Peyer's patch (tissue), 4 donors: ENCODE measurements around the gene ILF2. TPM values are rescaled to one million over a fixed set of nuclear protein-coding genes. Genes with fewer than 3 reads are reported as not detected.

Experiments
- DNase-seq, 3 donors: peaks; one replicate each; pipeline ENCODE4 v3.0.0-alpha.2; 2017 to 2019
- H3K27ac ChIP-seq, 4 donors: fragments of 200-600 bp; sonication (generic); one replicate each; pipeline ENCODE4 v1.5.1; 2016 to 2019
- H3K27me3 ChIP-seq, 2 donors: fragments of 200-600 bp; sonication (generic); one replicate each; pipeline ENCODE4 v1.5.1; 2019
- H3K36me3 ChIP-seq, 3 donors: fragments of 200-600 bp; sonication (generic); one replicate each; pipeline ENCODE4 v1.5.1; 2016 to 2019
- H3K4me1 ChIP-seq, 4 donors: fragments of 200-600 bp; sonication (generic); one replicate each; pipeline ENCODE4 v1.5.1; 2016 to 2019
- H3K4me3 ChIP-seq, 4 donors: fragments of 200-600 bp; sonication (generic); 1 replicate in 3 of 4; 2 replicates in 1 of 4; pipeline ENCODE4 v1.5.1; 2016 to 2019; ENCODE audit warnings: mild to moderate bottlenecking in 1 of 4
- H3K9me3 ChIP-seq, 4 donors: fragments of 200-600 bp; sonication (generic); one replicate each; pipeline ENCODE4 v1.5.1; 2016 to 2019; ENCODE audit warnings: mild to moderate bottlenecking in 1 of 4
- CTCF ChIP-seq, 6 experiments: fragments of 450-650 bp in 4 of 6; fragments of 200-600 bp in 2 of 6; sonication (generic) in 1 of 6; IDR thresholded peaks; one replicate each; pipeline ENCODE4 v1.5.1; 2017 to 2019; ENCODE audit warnings: antibody characterized with exemption in 6 of 6, mild to moderate bottlenecking in 3 of 6, moderate library complexity in 1 of 6
- POLR2A ChIP-seq, 2 donors: fragments of 450-650 bp; IDR thresholded peaks; one replicate each; pipeline ENCODE4 v1.5.1; 2017; ENCODE audit warnings: antibody characterized with exemption in 2 of 2, mild to moderate bottlenecking in 2 of 2, moderate library complexity in 2 of 2
- total RNA-seq, 4 donors: library from RNA; depleted of rRNA; stranded (reverse); fragments of >200 nt; gene quantifications; one replicate each; pipeline ENCODE4 v1.1.0, GENCODE V29; 2016

ILF2 gene
- total RNA-seq, 4 donors from 2014 or later: 31.4 to 67.7 (median 47.2) TPM

- peaks cover 0 to 4% (median 0%) of the 10 kb centered on the region in 3 donors for H3K36me3 ChIP-seq
- peak in 1 of 3 donors; percentile 48 for DNase-seq
Observed at GRCh38 chr1:153627715-153628626, 42.8 kb downstream of the ILF2 start, which contains the start of gene S100A1. Gene S100A1 (plus strand): TSS chr1:153628434. CDS start chr1:153630522, 2,088 bp downstream.

GRCh38 chr1:153626904-153627714 lies 43.7 kb downstream of the ILF2 start, which contains the start of gene S100A13:
Gene S100A13 (minus strand): TSS chr1:153627505. CDS start chr1:153626472, 1,033 bp downstream.
- peak; percentile 26 to 56 for TF ChIP-seq POLR2A (IDR thresholded peaks at IDR 0.05)
- TF ChIP-seq CTCF (IDR thresholded peaks at IDR 0.05): peak in 3 of 6 experiments; percentile 36 to 72 (median 53)
- no peaks in the 10 kb centered on the region for H3K9me3 ChIP-seq
- H3K4me1 ChIP-seq: peaks cover 0 to 30% (median 3%) of the 10 kb centered on the region in 4 donors
- peaks cover 0 to 4% (median 0%) of the 10 kb centered on the region in 3 donors for H3K36me3 ChIP-seq
- peak; percentile 29 to 84 (median 71) for DNase-seq
- H3K27ac ChIP-seq: peak within 1 kb of the TSS; percentile 61 to 85 (median 76)
- peak within 1 kb of the TSS; percentile 35 to 55 (median 44) for H3K4me3 ChIP-seq
- H3K27me3 ChIP-seq: no peaks in the 10 kb centered on the region

More at GRCh38 chr1:153627715-153628626, 42.8 kb downstream of the ILF2 start, which contains the start of gene S100A1:
- H3K4me1 ChIP-seq: peaks cover 0 to 37% (median 3%) of the 10 kb centered on the region in 4 donors
- H3K9me3 ChIP-seq: no peaks in the 10 kb centered on the region
- peak in 1 of 6 experiments; percentile 73 for TF ChIP-seq CTCF (IDR thresholded peaks at IDR 0.05)
- TF ChIP-seq POLR2A (IDR thresholded peaks at IDR 0.05): no peak
- H3K4me3 ChIP-seq: peak within 1 kb of the TSS; percentile 35 to 55 (median 44)
- peak within 1 kb of the TSS; percentile 61 to 85 (median 76) for H3K27ac ChIP-seq
- no peaks in the 10 kb centered on the region for H3K27me3 ChIP-seq

- peak overlapping the region; percentile 61 to 85 (median 76) for H3K27ac ChIP-seq
- no peak for TF ChIP-seq CTCF (IDR thresholded peaks at IDR 0.05)
- TF ChIP-seq POLR2A (IDR thresholded peaks at IDR 0.05): no peak
- DNase-seq: peak in 1 of 3 donors; percentile 29
- peaks cover 0 to 27% (median 3%) of the 10 kb centered on the region in 4 donors for H3K4me1 ChIP-seq
- peaks cover 0 to 4% (median 0%) of the 10 kb centered on the region in 3 donors for H3K36me3 ChIP-seq
- no peaks in the 10 kb centered on the region for H3K9me3 ChIP-seq
- no peaks in the 10 kb centered on the region for H3K27me3 ChIP-seq
- peak overlapping the region; percentile 35 to 55 (median 44) for H3K4me3 ChIP-seq
Observed at GRCh38 chr1:153626477-153626903, 44.3 kb downstream of the ILF2 start.

- no peaks in the 10 kb centered on the region for H3K9me3 ChIP-seq
- peak overlapping the region in 1 of 4 donors; percentile 54 for H3K4me3 ChIP-seq
- TF ChIP-seq CTCF (IDR thresholded peaks at IDR 0.05): no peak
- no peak for TF ChIP-seq POLR2A (IDR thresholded peaks at IDR 0.05)
- peaks cover 0 to 10% (median 0%) of the 10 kb centered on the region in 3 donors for H3K36me3 ChIP-seq
- peaks cover 0 to 19% (median 3%) of the 10 kb centered on the region in 4 donors for H3K4me1 ChIP-seq
- no peak overlapping the region for H3K27ac ChIP-seq
- peak in 1 of 3 donors; percentile 28 for DNase-seq
- H3K27me3 ChIP-seq: no peaks in the 10 kb centered on the region
Observed at GRCh38 chr1:153624965-153625611, 45.7 kb downstream of the ILF2 start.
